Breast epithelium (tissue), 3 donors: Measurements from ENCODE around the gene ISCU.

ENCODE experiments used
- POLR2AphosphoS5 ChIP-seq, 3 donors: sonication (generic); formaldehyde crosslinking; IDR thresholded peaks; one replicate each; pipeline ENCODE4 v1.6.1; 2017; ENCODE audit warnings: antibody characterized with exemption in 3 of 3
- TF ChIP-seq, protein P1 (sequence below), 3 donors: fragments of 450-650 bp; IDR thresholded peaks; one replicate each; pipeline ENCODE4 v1.5.1; 2016 to 2017; ENCODE audit warnings: antibody characterized with exemption in 3 of 3, mild to moderate bottlenecking in 3 of 3, moderate library complexity in 3 of 3

DNA sequence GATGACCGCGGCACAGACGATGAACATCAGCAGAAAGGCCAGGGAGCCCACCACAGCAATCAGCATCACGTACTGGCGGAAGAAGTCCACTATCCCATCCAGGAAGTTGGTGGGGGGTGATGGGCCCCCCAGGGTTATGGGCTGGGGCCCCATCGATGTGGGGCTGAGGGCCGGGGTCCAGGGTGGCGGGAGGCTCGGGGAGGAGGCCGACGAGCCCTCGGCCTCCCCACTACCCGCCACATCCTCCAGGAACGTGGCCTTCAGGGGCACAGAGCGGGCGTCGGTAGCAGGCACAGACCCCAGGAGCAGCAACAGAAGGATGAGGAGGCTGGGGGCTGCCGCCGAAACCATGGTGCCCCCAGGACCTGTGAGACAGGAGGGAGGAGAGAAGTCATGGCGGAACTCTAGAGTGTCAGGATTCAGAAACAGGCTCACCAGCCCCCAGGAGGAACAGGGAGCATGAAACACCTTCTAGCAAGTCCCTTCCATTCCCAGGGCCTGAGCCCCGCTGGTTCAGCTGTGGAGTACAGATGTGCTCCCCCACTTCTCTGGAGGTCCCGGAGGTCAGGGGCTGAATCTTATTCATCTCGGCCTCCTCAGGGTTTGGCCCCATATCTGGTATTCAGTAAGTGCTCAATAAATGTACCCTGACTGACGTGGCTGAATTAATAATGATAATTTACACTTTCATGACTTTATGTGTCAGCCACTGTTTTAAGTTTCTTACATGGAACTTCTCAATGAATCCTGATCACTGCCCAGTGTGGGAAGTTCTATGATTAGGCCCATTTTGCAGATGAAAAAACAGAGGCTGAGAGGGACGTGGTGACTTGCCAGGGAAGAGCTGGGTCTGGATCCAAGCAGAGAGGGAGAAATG is 29.9 kb downstream of the ISCU start:
- TF ChIP-seq, protein P1, sequence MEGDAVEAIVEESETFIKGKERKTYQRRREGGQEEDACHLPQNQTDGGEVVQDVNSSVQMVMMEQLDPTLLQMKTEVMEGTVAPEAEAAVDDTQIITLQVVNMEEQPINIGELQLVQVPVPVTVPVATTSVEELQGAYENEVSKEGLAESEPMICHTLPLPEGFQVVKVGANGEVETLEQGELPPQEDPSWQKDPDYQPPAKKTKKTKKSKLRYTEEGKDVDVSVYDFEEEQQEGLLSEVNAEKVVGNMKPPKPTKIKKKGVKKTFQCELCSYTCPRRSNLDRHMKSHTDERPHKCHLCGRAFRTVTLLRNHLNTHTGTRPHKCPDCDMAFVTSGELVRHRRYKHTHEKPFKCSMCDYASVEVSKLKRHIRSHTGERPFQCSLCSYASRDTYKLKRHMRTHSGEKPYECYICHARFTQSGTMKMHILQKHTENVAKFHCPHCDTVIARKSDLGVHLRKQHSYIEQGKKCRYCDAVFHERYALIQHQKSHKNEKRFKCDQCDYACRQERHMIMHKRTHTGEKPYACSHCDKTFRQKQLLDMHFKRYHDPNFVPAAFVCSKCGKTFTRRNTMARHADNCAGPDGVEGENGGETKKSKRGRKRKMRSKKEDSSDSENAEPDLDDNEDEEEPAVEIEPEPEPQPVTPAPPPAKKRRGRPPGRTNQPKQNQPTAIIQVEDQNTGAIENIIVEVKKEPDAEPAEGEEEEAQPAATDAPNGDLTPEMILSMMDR (IDR thresholded peaks at IDR 0.05): no peak
- TF ChIP-seq POLR2AphosphoS5 (IDR thresholded peaks at IDR 0.05): no peak
